Hippocampal formation (tissue), 2 donors: Measurements from ENCODE around the gene CACNA1A.
"Not testable (repeated sequence)": the region's sequence is repeated elsewhere in the genome, so short reads cannot be mapped to it uniquely, and the experiment has no call there.

ENCODE experiments used
- DNase-seq, 2 donors: peaks; one replicate each; lab custom pipeline; 2025; lab: John Stamatoyannopoulos, UW

The CACNA1A gene

DNA sequence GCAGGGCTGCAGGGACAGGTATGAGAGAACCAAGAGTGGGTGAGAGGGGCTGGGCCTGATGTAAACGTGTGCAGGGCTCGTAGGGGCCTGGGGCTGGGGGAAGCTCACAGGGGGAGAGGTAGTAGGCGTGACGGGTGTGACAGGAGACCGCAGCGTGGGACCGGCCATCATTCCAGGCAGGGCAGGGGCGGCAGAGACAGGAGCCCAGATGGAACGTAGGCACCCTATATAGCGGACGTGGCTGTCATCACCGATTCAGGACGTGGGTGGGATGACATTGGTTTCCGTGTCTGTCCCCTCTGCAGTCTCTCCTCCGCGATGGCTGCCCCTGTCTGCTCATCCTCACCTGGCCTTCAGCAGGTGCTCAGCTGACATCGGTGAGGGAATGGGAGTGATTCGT is 307.6 kb downstream of the CACNA1A start:
- DNase-seq: no peak

DNA sequence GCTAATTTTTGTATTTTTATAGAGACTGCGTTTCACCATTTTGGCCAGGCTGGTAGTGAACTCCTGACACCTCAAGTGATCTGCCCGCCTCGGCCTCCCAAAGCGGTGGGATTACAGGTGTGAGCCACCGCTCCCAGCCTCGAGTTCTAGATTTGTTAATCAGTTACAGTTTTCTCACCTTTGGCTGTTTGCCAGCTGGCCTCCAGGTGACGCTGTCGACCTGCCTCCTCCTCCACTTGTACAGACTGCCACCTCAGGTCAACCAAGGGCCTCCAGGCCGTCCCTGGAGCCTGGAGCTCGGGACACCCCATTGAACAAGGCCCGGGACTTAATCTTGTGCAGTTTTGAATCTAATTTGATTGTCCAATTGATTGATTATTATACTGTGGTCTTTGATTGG is 310.6 kb downstream of the CACNA1A start:
- no peak for DNase-seq

DNA sequence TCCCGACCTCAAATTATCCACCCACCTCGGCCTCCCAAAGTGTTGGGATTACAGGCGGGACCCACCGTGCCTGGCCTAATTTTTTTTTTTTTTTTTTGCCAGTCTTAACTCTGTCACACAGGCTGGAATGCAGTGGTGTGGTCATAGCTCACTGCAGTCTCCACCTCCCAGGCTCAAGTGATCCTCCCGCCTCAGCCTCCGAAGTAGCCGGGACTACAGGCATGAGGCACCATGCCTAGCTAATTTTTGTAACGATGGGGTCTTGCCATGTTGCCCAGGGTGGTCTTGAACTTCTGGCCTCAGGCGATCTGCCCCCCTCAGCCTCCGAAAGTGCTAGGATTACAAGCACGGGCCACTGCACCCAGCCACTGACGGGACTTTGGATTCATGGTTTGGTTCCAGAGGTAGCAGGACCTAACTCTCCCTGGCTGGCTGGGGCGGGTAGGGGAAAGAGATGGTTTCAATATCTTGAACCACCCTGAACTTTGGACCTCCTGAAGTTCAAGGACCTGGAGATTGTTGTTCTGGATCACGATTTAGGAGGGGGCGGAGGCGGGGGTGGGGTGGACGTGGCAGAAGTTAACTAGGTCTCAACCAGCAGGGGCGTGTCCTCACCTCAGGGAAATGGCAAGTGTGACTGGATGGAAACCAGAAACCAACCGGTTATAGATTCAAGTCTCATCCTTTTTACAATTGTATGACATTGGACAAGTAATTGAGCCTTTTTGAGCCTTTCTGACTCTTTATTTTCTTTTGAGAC is 315.3 kb downstream of the CACNA1A start:
- no peak for DNase-seq

DNA sequence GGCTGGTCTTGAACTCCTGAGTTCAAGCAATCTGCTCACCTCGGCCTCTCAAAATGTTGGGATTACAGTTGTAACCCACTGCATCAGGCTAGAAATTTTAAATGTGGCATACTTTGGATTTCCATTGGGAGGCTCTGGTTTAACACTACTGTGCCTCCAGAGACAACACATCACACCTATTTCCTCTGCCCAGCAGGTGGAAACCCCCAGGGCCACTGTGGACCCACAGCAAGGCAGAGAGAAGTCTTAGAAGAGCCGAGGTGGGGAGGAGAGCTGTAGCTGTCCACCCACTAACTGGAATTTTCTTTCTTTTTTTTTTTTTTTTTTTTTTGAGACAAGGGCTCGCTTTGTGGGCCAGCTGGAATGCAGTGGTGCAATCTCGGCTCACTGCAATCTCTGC is 316.7 kb downstream of the CACNA1A start:
- DNase-seq: no peak

DNA sequence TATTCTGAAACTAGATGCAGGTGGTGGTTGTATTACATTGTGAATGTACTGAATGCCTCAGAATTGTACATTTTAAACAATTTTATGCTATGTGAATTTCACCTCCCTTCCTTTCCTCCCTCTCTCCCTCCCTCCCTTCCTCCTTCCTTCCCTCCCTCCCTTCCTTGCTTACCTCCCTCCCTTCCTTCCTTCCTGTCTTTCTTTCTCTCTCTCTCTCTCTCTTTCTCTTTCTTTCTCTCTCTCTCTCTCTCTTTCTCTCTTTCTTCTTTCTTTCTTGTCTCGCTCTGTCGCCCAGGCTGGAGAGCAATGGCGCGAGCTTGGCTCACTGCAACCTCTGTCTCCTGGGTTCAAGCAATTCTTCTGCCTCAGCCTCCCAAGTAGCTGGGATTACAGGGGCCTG is 318.9 kb downstream of the CACNA1A start:
- no peak for DNase-seq

DNA sequence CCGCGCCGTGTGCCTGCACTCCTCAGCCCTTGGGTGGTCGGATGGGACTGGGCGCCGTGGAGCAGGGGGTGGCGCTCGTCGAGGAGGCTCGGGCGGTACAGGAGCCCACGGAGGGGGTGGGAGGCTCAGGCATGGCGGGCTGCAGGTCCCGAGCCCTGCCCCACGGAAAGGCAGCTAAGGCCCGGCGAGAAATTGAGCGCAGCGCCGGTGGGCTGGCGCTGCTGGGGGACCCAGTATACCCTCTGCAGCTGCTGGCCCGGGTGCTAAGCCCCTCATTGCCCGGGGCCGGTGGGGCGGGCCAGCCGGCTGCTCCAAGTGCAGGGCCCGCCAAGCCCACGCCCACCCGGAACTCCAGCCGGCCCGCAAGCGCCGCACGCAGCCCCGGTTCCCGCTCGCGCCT is 319.6 kb downstream of the CACNA1A start:
- not testable (repeated sequence) for DNase-seq

DNA sequence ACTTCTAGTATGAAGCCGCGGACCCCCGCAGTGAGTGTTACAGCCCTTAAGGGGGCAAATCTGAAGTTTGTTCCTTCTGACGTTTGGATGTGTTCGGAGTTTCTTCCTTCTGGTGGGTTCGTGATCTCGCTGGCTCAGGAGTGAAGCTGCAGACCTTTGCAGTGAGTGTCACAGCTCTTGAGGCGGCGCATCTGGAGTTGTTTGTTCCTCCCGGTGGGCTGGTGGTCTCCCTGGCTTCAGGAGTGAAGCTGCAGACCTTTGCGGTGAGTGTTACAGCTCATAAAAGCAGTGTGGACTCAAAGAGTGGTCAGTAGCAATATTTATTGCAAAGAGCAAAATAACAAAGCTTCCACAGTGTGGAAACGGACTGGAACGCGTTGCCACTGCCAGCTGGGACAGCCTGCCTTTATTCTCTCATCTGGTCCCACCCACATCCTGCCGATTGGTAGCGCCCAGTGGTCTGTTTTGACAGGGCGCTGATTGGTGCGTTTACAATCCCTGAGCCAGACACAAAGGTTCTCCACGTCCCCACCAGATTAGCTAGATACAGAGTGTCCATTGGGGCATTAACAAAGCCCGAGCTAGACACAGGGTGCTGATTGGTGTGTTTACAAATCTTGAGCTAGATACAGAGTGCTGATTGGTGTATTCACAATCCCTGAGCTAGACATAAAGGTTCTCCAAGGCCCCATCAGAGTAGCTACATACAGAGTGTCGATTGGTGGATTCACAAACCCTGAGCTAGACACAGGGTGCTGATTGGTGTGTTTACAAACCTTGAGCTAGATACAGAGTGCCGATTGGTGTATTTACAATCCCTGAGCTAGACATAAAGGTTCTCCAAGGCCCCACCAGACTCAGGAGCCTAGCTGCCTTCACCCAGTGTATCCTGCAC is 320.3 kb downstream of the CACNA1A start:
- not testable (repeated sequence) for DNase-seq

DNA sequence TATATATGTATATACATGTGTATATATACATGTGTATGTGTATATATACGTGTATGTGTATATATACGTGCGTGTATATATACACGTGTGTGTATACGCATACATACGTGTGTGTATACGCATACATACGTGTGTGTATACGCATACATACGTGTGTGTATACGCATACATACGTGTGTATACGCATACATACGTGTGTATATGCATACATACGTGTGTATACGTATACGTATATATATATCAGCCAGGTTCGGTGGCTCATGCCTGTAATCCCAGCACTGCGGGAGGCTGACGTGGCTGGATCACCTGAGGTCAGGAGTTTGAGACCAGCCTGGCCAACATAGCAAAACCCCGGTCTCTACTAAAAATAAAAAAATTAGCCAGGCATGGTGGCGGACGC is 321.4 kb downstream of the CACNA1A start:
- not testable (repeated sequence) for DNase-seq

DNA sequence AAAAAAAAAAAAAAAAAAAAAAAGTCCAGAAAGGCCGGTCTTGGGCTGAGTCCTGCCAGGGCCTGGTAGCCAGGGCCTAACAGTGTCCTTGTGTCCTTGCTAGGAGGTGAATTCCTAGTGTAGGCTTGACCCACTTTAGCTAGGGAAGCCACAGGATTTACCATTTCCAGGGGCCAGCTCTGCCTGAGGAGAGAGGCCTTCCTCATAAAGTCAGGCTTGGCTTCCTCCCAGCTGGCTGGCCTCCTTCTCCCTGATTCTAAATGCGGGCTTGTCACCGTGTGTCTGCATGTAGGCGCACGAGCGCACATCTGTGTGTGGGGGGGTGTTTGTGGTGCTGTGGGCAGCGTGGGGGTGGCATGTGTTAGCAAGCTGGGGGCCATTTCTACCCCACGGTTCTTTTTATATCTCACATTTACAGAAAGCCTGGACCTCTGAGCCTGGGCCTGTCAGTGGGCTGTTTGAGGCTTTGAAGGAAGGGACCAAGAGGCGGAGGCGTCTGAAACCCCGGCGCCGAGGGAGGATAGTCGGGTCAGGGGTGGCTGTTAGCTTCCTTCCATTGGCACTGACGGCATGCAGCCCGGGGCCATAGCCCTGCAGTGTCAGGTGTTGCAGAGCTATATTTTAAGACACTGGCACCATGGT is 324.4 kb downstream of the CACNA1A start:
- DNase-seq: peak in 1 of 2 donors; percentile 44

DNA sequence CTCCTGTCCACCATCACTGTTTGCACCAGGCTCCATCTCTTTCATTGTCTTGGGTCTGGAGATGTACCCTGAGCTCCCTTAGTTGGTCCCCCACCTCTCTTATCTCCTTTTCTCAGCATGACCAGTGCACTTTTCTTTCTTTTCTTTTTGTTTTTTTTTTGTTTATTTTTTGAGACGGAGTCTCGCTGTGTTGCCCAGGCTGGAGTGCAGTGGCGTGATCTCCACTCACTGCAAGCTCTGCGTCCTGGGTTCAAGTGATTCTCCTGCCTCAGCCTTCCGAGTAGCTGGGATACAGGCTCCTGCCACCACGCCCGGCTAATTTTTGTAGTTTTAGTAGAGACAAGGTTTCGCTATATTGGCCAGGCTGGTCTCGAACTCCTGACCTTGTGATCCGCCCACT is 328.0 kb downstream of the CACNA1A start:
- DNase-seq: not testable (repeated sequence)

DNA sequence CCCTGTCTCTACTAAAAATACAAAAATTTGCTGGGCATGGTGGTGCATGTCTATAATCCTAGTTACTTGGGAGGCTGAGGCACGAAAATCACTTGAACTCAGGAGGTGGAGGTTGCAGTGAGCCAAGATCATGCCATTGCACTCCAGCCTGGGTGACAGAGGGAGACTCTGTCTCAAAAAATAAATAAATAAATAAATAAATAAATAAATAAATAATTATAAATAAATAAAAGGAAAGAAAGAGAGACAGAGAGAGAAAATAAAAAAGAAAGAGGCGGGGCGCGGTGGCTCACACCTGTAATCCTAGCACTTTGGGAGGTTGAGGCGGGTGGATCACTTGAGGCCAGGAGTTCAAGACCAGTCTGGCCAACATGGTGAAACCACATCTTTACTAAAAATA is 328.7 kb downstream of the CACNA1A start:
- not testable (repeated sequence) for DNase-seq

DNA sequence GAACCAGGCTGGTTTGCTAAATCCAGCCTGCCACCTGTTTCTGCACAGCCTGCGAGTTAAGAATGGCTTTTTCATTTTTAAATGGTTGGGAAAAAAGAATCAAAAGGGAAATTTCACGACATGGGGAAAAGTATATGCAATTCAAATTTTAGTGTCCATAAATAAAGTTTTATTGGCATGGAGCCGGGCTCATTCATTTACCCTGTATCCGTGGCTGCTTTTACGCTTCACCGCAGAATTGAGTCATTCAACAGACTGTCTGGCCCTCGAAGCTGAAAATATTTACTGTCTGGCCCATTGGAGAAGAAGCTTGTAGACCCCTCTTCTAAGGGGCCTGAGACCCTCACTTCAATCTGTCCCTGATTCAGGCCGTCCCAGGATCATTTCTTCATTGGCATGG is 329.9 kb downstream of the CACNA1A start:
- DNase-seq: no peak

DNA sequence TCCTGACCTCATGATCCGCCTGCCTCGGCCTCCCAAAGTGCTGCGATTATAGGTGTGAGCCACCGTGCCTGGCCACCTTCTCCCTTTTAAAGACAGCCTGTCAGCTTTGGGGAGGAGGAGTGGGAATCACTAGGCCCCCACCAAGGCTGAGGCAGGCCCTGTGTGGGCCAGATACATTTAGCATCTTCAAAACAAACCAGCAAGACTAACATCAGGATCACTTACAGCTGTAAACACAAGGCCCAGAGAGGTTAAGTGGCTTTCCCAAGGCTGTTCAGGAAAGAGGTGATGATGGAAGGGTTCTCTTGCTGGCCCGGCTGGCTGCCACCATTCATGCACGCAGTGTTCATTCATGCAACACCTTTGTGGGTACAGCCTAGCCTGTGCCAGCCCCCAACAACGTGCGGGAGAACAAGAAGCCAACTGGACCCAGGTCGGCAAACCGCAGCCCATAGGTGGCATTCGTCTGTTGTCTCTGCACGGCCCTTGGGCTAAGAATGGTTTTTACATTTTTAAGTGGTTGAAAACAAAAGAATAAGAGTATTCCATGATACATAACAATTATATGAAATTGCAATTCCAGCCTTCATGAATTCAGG is 333.0 kb downstream of the CACNA1A start:
- no peak for DNase-seq

DNA sequence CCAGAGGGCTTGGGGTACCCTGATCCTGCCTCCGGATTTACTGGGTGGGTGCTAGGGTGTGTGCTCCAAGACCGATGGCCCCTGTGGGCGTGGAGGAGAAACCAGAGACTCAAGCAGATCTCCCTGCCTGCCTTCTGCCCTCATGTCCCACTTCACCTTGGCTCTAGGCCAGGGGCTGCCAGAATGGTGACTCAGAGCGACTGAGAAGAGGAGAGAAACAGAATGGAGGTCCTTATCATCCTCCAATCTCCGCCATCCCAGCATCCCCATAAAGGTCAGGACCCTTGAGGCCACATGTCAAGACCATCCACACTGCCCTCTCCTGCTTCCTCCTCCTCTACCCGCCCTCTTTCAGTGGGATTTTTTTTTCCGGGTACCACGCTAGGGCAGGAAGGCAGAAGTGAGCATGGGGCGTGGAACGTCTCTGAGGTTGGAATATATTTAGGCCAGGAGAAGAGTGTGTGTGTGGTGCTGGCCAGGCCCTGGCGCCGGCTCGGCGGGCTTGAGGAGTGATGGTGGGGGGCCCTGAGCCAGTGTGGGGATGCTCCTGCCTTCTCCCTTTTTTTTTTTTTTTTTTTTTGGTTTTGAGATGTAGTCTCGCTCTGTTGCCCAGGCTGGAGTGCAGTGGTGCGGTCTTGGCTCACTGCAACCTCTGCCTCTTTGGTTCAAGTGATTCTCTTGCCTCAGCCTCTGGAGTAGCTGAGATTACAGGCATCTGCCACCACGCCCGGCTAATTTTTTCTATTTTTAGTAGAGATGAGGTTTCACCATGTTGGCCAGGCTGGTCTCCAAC is 333.7 kb downstream of the CACNA1A start:
- DNase-seq: peak in 1 of 2 donors; percentile 6

DNA sequence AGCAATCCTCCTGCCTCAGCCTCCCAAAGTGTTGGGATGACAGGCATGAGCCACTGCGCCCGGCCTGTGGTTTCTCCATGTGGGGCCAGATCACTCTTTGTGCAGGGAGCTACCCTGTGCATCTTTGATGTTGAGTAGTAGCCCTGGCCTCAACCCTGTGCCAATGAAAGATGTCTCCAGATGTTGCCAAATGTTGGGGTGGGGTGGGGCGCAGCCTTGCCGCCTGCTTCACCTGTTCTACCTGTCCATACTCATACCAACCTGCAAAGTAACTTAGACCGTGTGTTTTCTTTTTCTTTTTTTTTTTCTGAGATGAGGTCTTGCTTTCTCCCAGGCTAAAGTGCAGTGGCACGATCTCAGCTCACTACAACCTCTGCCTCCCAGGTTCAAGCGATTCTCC is 335.1 kb downstream of the CACNA1A start:
- DNase-seq: no peak

DNA sequence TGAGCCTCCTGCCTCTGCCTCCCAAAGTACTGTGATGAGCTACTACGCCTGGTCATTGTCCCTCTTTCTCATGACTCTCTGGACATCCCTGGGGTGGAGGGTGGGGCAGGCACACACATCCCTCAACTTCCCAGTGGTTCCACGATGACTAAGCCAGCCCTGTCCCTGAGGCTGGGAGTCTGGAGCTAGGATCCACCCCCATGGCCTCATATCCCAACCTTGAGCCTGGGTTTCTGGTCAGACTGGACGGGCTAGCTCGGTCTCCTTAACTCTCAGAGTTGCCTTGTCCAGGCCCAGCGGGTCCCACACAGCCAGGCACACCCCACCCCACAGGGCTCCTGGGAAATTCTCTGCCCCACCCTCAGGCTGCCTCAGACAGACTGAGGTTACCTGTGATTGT is 336.5 kb downstream of the CACNA1A start:
- no peak for DNase-seq

DNA sequence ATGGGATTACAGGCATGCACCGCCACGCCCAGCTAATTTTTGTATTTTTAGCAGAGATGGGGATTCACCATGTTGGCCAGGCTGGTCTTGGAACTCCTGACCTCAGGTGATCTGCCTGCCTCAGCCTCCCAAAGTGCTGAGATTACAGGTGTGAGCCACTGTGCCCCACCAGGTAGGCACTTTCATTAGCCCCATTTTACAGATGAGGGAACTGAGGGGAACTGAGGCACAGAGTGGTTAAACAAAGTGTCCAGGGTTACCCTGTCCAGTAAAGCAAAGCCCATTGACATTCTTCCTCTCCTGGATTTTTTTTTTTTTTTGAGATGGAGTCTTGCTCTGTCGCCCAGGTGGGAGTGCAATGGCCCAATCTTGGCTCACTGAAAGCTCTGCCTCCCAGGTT is 340.1 kb downstream of the CACNA1A start:
- not testable (repeated sequence) for DNase-seq

DNA sequence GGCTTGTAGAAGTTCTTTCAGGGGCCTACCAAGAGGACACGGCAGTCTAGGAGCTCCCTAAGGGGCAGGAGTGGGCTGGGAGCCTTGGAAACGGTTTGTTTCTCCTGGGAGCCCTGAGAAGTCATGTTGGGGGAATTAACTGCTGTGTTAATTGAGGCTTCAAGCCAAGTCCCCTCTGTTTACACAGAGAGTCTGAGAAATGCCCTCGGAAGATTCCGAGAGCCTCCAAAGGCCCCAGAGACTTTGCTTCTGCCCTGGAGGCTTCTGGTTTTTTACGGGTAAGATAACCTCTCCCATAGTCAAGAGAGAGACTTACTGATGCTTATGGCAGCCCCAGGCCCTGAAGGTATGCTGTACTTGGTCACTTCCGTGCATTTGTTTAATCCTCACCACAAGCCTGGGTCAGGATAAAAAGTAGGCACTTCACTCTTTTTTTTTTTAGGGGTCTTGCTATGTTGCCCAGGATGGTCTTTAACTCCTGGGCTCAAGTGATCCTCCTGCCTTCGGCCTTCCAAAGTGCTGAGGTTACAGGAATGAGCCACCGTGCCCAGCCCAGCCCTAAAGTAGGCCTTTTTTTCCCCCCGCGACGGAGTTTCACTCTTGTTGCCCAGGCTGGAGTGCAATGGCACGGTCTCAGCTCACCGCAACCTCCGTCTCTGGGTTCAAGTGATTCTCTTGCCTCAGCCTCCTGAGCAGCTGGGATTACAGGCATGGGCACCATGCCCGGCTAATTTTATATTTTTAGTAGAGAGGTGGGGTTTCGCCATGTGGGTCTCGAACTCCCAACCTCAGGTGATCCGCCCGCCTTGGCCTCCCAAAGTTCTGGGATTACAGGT is 340.9 kb downstream of the CACNA1A start:
- DNase-seq: no peak

DNA sequence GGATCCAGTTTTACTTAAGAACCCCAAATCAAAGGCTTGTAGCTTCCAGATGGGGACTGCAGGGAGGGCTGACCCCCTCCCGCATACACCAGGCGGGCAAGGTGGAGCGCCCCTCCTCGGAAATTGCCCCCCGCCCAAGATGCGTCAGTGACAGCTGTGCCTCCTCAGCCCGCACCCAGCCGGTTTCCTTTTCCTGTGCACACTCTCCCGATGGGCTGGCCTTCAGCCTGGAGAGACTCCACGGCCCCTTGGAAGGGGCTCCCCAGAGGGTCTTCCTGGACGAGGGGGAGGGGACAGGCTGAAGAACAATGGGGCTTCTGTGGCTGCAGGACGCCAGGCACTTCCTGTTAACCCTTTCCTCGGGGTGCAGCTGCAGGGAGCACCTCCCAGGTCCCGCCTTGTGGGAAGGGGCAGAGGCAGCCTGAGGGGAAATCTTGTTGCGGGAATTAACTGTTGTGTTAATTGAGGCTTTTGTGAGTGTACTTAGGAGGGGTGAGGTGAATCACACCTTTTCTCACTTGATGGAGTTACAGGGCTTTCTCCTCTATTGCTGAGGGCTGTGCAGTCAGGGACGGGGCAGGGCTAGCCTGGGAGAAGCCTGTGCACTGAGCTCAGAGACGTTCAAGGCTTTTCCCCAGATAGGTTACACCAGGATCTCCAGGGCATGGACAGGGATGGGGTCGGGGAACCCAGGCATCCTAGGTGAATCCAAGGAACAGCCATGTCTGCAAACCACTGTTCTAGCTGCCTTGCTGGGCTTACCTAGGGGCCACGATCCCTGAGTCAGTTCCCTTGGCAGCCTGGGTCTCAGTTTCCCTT is 341.7 kb downstream of the CACNA1A start:
- no peak for DNase-seq
